SK-N-SH (cell line): ENCODE results near the gene POLN. TPM values are rescaled to one million over a fixed set of nuclear protein-coding genes. Genes with fewer than 3 reads are reported as not detected.
A peak's percentile ranks its signal among the peaks of the same experiment; 100 is the strongest.

Experiments used
- CTCF ChIA-PET: fragments of 300-600, 350-600 bp; formaldehyde crosslinking; extraction: SDS; loops from one replicate; lab custom pipeline; 2021; lab: Yijun Ruan, JAX
- POLR2A ChIA-PET: fragments of 350-600 bp; sonication (Branson Sonifier 250); formaldehyde crosslinking; extraction: SDS; loops from one replicate; lab custom pipeline; 2020; ENCODE audit warnings: antibody characterized with exemption, inconsistent platforms; lab: Yijun Ruan, JAX
- DNase-seq: peaks from one replicate; pipeline ENCODE4 v3.0.0; 2012
- H2AFZ ChIP-seq: fragments of 200-600 bp; sonication (generic); 2 replicates; pipeline ENCODE4 v1.8.1; 2016; ENCODE audit warnings: antibody characterized with exemption, mild to moderate bottlenecking, low read depth
- H3F3A ChIP-seq: fragments of 200-600 bp; sonication (generic); replicated peaks from 2 replicates; pipeline ENCODE3; 2016; ENCODE audit warnings: antibody characterized with exemption, mild to moderate bottlenecking; ENCODE audit not compliant: insufficient read depth
- H3K27ac ChIP-seq, 2 experiments: fragments of 200-500 bp in 1 of 2; fragments of 200-600 bp in 1 of 2; sonication (Bioruptor generic) in 1 of 2; sonication (generic), shearing (Covaris generic) in 1 of 2; 2 replicates each; pipeline versions ENCODE4 v1.5.1 to v1.6.1; 2014 to 2016; ENCODE audit warnings: low read depth in 2 of 2, inconsistent platforms in 1 of 2, low read length in 1 of 2, mild to moderate bottlenecking in 1 of 2, mixed read lengths in 1 of 2
- H3K27me3 ChIP-seq: fragments of 200-600 bp; sonication (generic), shearing (Covaris generic); 2 replicates; pipeline ENCODE4 v1.6.1; 2016; ENCODE audit warnings: mixed run types; ENCODE audit not compliant: insufficient read depth
- H3K36me3 ChIP-seq, 2 experiments: fragments of 200-500 bp in 1 of 2; fragments of 200-600 bp in 1 of 2; sonication (Bioruptor generic) in 1 of 2; sonication (generic) in 1 of 2; replicated peaks in 1 of 2; 2 replicates each; pipeline versions ENCODE3 to v1.5.1; 2014 to 2016; ENCODE audit warnings: low read length in 1 of 2, mild to moderate bottlenecking in 1 of 2; ENCODE audit not compliant: insufficient read depth in 2 of 2, control insufficient read depth in 1 of 2
- H3K4me1 ChIP-seq, 2 experiments: fragments of 200-500 bp in 1 of 2; fragments of 200-600 bp in 1 of 2; sonication (Bioruptor generic) in 1 of 2; sonication (generic), shearing (Covaris generic) in 1 of 2; 2 replicates each; pipeline versions ENCODE4 v1.5.1 to v1.6.1; 2014 to 2016; ENCODE audit warnings: low read depth in 1 of 2, low read length in 1 of 2, mixed run types in 1 of 2; ENCODE audit not compliant: insufficient read depth in 2 of 2, control insufficient read depth in 1 of 2
- H3K4me2 ChIP-seq: fragments of 200-600 bp; sonication (generic), shearing (Covaris generic); 2 replicates; pipeline ENCODE4 v1.6.1; 2017; ENCODE audit warnings: mixed run types
- H3K4me3 ChIP-seq, 2 experiments: fragments of 200-500 bp in 1 of 2; fragments of 200-600 bp in 1 of 2; sonication (Bioruptor generic) in 1 of 2; sonication (generic), shearing (Covaris generic) in 1 of 2; 2 replicates each; pipeline versions ENCODE4 v1.5.1 to v1.8.1; 2014 to 2016; ENCODE audit warnings: low read depth in 2 of 2, inconsistent platforms in 1 of 2, low read length in 1 of 2, mild to moderate bottlenecking in 1 of 2, mixed read lengths in 1 of 2, moderate library complexity in 1 of 2
- H3K79me2 ChIP-seq: fragments of 200-600 bp; sonication (generic); 2 replicates; pipeline ENCODE4 v1.8.1; 2017; ENCODE audit warnings: mild to moderate bottlenecking; ENCODE audit not compliant: insufficient read depth
- H3K9ac ChIP-seq: fragments of 200-600 bp; sonication (generic); 2 replicates; pipeline ENCODE4 v1.6.1; 2017; ENCODE audit warnings: mixed run types
- H3K9me2 ChIP-seq: fragments of 200-600 bp; sonication (generic); 2 replicates; pipeline ENCODE4 v1.6.1; 2017; ENCODE audit warnings: mixed run types
- H3K9me3 ChIP-seq: fragments of 200-600 bp; sonication (generic); 2 replicates; pipeline ENCODE4 v1.6.1; 2017; ENCODE audit warnings: mixed run types, mild to moderate bottlenecking, moderate library complexity
- H4K20me1 ChIP-seq: fragments of 200-600 bp; sonication (generic); 2 replicates; pipeline ENCODE4 v1.6.1; 2017; ENCODE audit warnings: mild to moderate bottlenecking, mixed run types; ENCODE audit not compliant: insufficient read depth
- CHD2 ChIP-seq: fragments of 150-350 bp; IDR thresholded peaks from 2 replicates; pipeline ENCODE4 v1.6.1; 2018; ENCODE audit warnings: low read length; ENCODE audit not compliant: partially characterized antibody
- ELF1 ChIP-seq: IDR thresholded peaks from 2 replicates; pipeline ENCODE4 v1.4.0; 2012
- EP300 ChIP-seq, 2 experiments: IDR thresholded peaks; 2 replicates each; pipeline versions ENCODE4 v1.4.0 to v1.6.1; 2012; ENCODE audit warnings: borderline replicate concordance in 1 of 2, low read depth in 1 of 2, low read length in 1 of 2
- FOSL2 ChIP-seq: IDR thresholded peaks from 2 replicates; pipeline ENCODE4 v1.4.0; 2012; ENCODE audit warnings: low read depth, mild to moderate bottlenecking, moderate library complexity, borderline replicate concordance
- FOXJ3 ChIP-seq: sonication (generic); formaldehyde crosslinking; IDR thresholded peaks from 2 replicates; pipeline ENCODE4 v1.5.1; 2020; ENCODE audit warnings: mild to moderate bottlenecking, missing genetic modification reagents
- FOXM1 ChIP-seq: IDR thresholded peaks from 2 replicates; pipeline ENCODE4 v1.4.0; 2012; ENCODE audit warnings: low read depth, mild to moderate bottlenecking
- JUND ChIP-seq: IDR thresholded peaks from 2 replicates; pipeline ENCODE4 v1.4.0; 2012
- NRF1 ChIP-seq: IDR thresholded peaks from 2 replicates; pipeline ENCODE4 v1.6.1; 2012; ENCODE audit warnings: low read depth, mild to moderate bottlenecking, low read length
- POLR2AphosphoS5 ChIP-seq: IDR thresholded peaks from 2 replicates; pipeline ENCODE4 v1.6.1; 2012; ENCODE audit warnings: low read depth, low read length
- RAD21 ChIP-seq: IDR thresholded peaks from 2 replicates; pipeline ENCODE4 v1.6.1; 2012; ENCODE audit warnings: mild to moderate bottlenecking, low read length
- RFX5 ChIP-seq: IDR thresholded peaks from 2 replicates; pipeline ENCODE4 v1.6.1; 2012; ENCODE audit warnings: mild to moderate bottlenecking, improper control_type of control experiment, low read length
- RXRA ChIP-seq: IDR thresholded peaks from 2 replicates; pipeline ENCODE4 v1.4.0; 2012; ENCODE audit warnings: low read depth, mild to moderate bottlenecking, borderline replicate concordance
- SIN3A ChIP-seq: IDR thresholded peaks from 2 replicates; pipeline ENCODE4 v1.6.1; 2012; ENCODE audit warnings: low read depth, mild to moderate bottlenecking, low read length, moderate library complexity, borderline replicate concordance
- TAF1 ChIP-seq: IDR thresholded peaks from 2 replicates; pipeline ENCODE4 v1.6.1; 2012; ENCODE audit warnings: low read depth, mild to moderate bottlenecking, low read length, moderate library complexity, borderline replicate concordance
- WGBS: methylation state at CpG from one replicate; pipeline ENCODE4 v1.1.6; 2017; ENCODE audit warnings: low lambda C conversion rate; 5-methylcytosine and 5-hydroxymethylcytosine counted together
- polyA plus RNA-seq, 3 experiments: library from polyadenylated mRNA; depleted of rRNA; stranded (reverse); fragments of >200 nt; gene quantifications; 2 replicates each; pipeline ENCODE4 v1.2.3, GENCODE V29; 2012
- TF ChIP-seq, protein P1 (sequence below): IDR thresholded peaks from 2 replicates; pipeline ENCODE4; 2012
- TF ChIP-seq, protein P2 (sequence below): fragments of 200-600 bp; sonication (generic); IDR thresholded peaks from 2 replicates; pipeline ENCODE4 v1.6.1; 2017; ENCODE audit warnings: antibody characterized with exemption, mild to moderate bottlenecking, moderate library complexity

POLN gene
- polyA plus RNA-seq, 1 of the 3 experiments (the other 2 are of a cell fraction), result 0.67 TPM

DNA sequence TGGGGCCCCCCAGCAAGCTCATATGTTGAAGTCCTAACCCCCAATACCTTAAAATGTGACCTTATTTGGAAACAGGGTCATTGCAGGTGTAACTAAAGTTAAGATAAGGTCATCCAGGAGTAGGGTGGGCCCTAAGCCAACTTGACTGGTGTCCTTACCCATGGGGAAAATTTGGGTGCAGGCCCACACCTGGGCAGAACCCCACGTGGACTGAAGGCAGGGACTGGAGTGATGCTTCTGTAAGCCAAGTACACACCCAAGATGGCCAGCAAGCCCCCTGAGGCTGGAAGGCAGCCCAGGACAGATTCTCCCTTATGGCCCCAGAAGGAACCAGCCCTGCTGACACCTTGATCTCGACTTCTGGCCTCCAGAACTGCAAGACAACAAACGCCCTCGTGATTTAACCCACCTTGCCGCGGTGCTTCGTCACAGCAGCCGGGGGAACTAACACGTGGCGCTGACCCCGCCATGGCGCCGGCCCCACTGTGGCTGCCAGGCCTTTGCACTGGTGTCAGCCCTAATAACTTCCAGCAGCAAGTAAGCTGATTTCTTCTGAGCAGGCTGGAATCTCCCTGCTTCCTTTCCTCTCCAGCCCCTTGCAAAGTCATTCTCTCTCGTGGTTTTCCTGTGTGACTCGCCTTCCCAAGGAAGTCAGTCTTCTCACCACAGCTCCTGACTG lies 43.2 kb upstream of the POLN start:
- H3K4me3 ChIP-seq, result no peak overlapping the region
- H3K27ac ChIP-seq, result peak overlapping the region in 1 of 2 experiments; percentile 39; a peak in 1 of 4 replicates
- H2AFZ ChIP-seq, result no peak overlapping the region
- TF ChIP-seq SIN3A (no peak), RFX5 (no peak), CHD2 (no peak), TAF1 (no peak), FOSL2 (no peak), POLR2AphosphoS5 (no peak), RXRA (no peak), ELF1 (no peak), FOXJ3 (no peak), NRF1 (no peak), JUND (no peak), RAD21 (no peak), FOXM1 (no peak), EP300 (IDR thresholded peaks at IDR 0.05; ENCODE audit: borderline replicate concordance in 1 of 2, low read depth in 1 of 2, low read length in 1 of 2) (no peak)
- TF ChIP-seq, protein P1, sequence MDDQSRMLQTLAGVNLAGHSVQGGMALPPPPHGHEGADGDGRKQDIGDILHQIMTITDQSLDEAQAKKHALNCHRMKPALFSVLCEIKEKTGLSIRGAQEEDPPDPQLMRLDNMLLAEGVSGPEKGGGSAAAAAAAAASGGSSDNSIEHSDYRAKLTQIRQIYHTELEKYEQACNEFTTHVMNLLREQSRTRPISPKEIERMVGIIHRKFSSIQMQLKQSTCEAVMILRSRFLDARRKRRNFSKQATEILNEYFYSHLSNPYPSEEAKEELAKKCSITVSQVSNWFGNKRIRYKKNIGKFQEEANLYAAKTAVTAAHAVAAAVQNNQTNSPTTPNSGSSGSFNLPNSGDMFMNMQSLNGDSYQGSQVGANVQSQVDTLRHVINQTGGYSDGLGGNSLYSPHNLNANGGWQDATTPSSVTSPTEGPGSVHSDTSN, result no peak
- TF ChIP-seq, protein P2, sequence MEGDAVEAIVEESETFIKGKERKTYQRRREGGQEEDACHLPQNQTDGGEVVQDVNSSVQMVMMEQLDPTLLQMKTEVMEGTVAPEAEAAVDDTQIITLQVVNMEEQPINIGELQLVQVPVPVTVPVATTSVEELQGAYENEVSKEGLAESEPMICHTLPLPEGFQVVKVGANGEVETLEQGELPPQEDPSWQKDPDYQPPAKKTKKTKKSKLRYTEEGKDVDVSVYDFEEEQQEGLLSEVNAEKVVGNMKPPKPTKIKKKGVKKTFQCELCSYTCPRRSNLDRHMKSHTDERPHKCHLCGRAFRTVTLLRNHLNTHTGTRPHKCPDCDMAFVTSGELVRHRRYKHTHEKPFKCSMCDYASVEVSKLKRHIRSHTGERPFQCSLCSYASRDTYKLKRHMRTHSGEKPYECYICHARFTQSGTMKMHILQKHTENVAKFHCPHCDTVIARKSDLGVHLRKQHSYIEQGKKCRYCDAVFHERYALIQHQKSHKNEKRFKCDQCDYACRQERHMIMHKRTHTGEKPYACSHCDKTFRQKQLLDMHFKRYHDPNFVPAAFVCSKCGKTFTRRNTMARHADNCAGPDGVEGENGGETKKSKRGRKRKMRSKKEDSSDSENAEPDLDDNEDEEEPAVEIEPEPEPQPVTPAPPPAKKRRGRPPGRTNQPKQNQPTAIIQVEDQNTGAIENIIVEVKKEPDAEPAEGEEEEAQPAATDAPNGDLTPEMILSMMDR, result no peak
- no peaks in the 10 kb centered on the region for H3F3A ChIP-seq
- no peaks in the 10 kb centered on the region for H3K9me2 ChIP-seq
- H3K4me2 ChIP-seq, result no peak overlapping the region
- peaks cover 0 to 30% of the 10 kb centered on the region in 2 experiments; a peak in 1 of 4 replicates for H3K4me1 ChIP-seq
- POLR2A ChIA-PET, result interaction anchor here (1.1 kb wide), 1 partner anchor 23 kb away, joined by 3 read pairs; the partner anchor contains the start of gene MXD4
- CTCF ChIA-PET, result no interaction called here
- 68% methylated on average over 9 of the region's 15 CpGs for WGBS
- no peak overlapping the region for H3K9ac ChIP-seq
- H3K9me3 ChIP-seq, result no peaks in the 10 kb centered on the region
- H4K20me1 ChIP-seq, result no peaks in the 10 kb centered on the region
- H3K27me3 ChIP-seq, result no peaks in the 10 kb centered on the region
- no peak for DNase-seq
- no peaks in the 10 kb centered on the region for H3K36me3 ChIP-seq
- H3K79me2 ChIP-seq, result no peaks in the 10 kb centered on the region
